Naive thymus-derived CD8-positive, alpha-beta T cell (primary cell): Measurements from ENCODE around the gene SKI. TPM values are rescaled to one million over a fixed set of nuclear protein-coding genes. Genes with fewer than 3 reads are reported as not detected.

Experiments
- ATAC-seq, 2 donors: fragments of 150-1000 bp; cut with Tn5 transposase in 1 of 2; sonication (Bioruptor Pico), chemical (Tn5 transposase) in 1 of 2; 1 replicate in 1 of 2; 2 replicates in 1 of 2; pipeline ENCODE4 v1.10.0; 2021; ENCODE audit warnings: mild to moderate bottlenecking in 2 of 2, moderate library complexity in 2 of 2
- POLR2A ChIA-PET: fragments of 350-600 bp; sonication (Branson Sonifier 250); formaldehyde crosslinking; loops from one replicate; lab custom pipeline; 2021; ENCODE audit warnings: antibody characterized with exemption; lab: Charles Lee
- DNase-seq, 10 donors: peaks; one replicate each; pipeline versions ENCODE4 v3.0.0 to v3.0.0-alpha.2; 2020 to 2022
- H3K27ac Mint-ChIP-seq, 10 donors: one replicate each; pipeline ENCODE4 v1.8.0; 2020 to 2022; ENCODE audit warnings: mild to moderate bottlenecking in 10 of 10, mixed read lengths in 10 of 10, moderate library complexity in 4 of 10, inconsistent platforms in 1 of 10
- H3K27me3 Mint-ChIP-seq, 5 donors: one replicate each; pipeline ENCODE4 v1.8.0; 2021 to 2022; ENCODE audit warnings: mixed read lengths in 5 of 5
- H3K36me3 Mint-ChIP-seq, 3 donors: one replicate each; pipeline ENCODE4 v1.8.0; 2020 to 2022; ENCODE audit warnings: mixed read lengths in 3 of 3, mild to moderate bottlenecking in 2 of 3, inconsistent platforms in 1 of 3
- H3K4me1 Mint-ChIP-seq, 4 donors: one replicate each; pipeline ENCODE4 v1.8.0; 2021 to 2022; ENCODE audit warnings: mixed read lengths in 4 of 4
- H3K4me3 Mint-ChIP-seq, 10 donors: one replicate each; pipeline ENCODE4 v1.8.0; 2020 to 2022; ENCODE audit warnings: mild to moderate bottlenecking in 10 of 10, mixed read lengths in 10 of 10, moderate library complexity in 6 of 10, inconsistent platforms in 1 of 10
- H3K9me3 Mint-ChIP-seq, 9 donors: one replicate each; pipeline ENCODE4 v1.8.0; 2020 to 2022; ENCODE audit warnings: mixed read lengths in 9 of 9, mild to moderate bottlenecking in 3 of 9, inconsistent platforms in 1 of 9, moderate library complexity in 1 of 9
- polyA plus RNA-seq, 3 donors: library from polyadenylated mRNA; unstranded; fragments of 300-500 nt; fragmentation: Illumina TruSeq; gene quantifications; one replicate each; pipeline ENCODE4 v1.2.3, GENCODE V29; 2021
- total RNA-seq, 8 experiments: library from RNA in 2 of 8; stranded (reverse) in 2 of 8; gene quantifications; one replicate each; pipeline ENCODE4 v1.2.3 and lab custom pipeline; 2021 to 2026

SKI gene
- 100 to 1,000 TPM in 1 of 2 experiments, 10 to 100 TPM in 1; 98.3 to 105 TPM for total RNA-seq
- under 1 TPM; 0.30 to 0.80 (median 0.53) TPM for polyA plus RNA-seq
- 24.8 to 113 (median 72.8) reads per million in 6 experiments for total RNA-seq (lab: John Stamatoyannopoulos, UW)

- H3K36me3 Mint-ChIP-seq, result peaks cover 0 to 8% (median 0%) of the 10 kb centered on the region in 3 donors
- H3K9me3 Mint-ChIP-seq, result no peaks in the 10 kb centered on the region
- peak in 1 of 10 donors; percentile 20 for DNase-seq
- H3K4me1 Mint-ChIP-seq, result peaks cover 26 to 44% (median 31%) of the 10 kb centered on the region in 4 donors
- H3K27me3 Mint-ChIP-seq, result no peaks in the 10 kb centered on the region
- H3K27ac Mint-ChIP-seq, result peak within 1 kb of the TSS; percentile 95 to 99 (median 98)
- POLR2A ChIA-PET, result interaction anchor here (0.5 to 20.9 kb wide), 8 partner anchors 10 to 444 kb away, joined by 5 to 388 read pairs (median 58); partner anchors contain the start of genes FAAP20, MORN1 and RER1
- H3K4me3 Mint-ChIP-seq, result peak within 1 kb of the TSS; percentile 95 to 100 (median 96)
- ATAC-seq, result no peak
Observed at GRCh38 chr1:2228157-2228594, at the start of gene SKI. Gene SKI (plus strand): TSS chr1:2228319. CDS start chr1:2228767, 448 bp downstream.

GRCh38 chr1:2178875-2179274, 49.2 kb upstream of the SKI start:
- Mint-ChIP-seq H3K4me1 (peaks cover 0 to 9% (median 6%) of the 10 kb centered on the region in 4 donors), H3K27ac (no peak overlapping the region), H3K36me3 (peaks cover 0 to 16% (median 7%) of the 10 kb centered on the region in 3 donors), H3K27me3 (no peaks in the 10 kb centered on the region), H3K4me3 (no peak overlapping the region), H3K9me3 (no peaks in the 10 kb centered on the region)
- no peak for DNase-seq
- POLR2A ChIA-PET, result no interaction called here
- no peak for ATAC-seq

GRCh38 chr1:2179283-2180013, 48.7 kb upstream of the SKI start:
- Mint-ChIP-seq H3K27ac (no peak overlapping the region), H3K36me3 (peaks cover 0 to 16% (median 7%) of the 10 kb centered on the region in 3 donors), H3K4me3 (no peak overlapping the region), H3K27me3 (no peaks in the 10 kb centered on the region), H3K4me1 (peaks cover 0 to 6% (median 5%) of the 10 kb centered on the region in 4 donors), H3K9me3 (no peaks in the 10 kb centered on the region)
- POLR2A ChIA-PET, result no interaction called here
- no peak for ATAC-seq
- DNase-seq, result no peak

- Mint-ChIP-seq H3K4me1 (peaks cover 0 to 6% (median 4%) of the 10 kb centered on the region in 4 donors), H3K9me3 (no peaks in the 10 kb centered on the region), H3K36me3 (peaks cover 0 to 21% (median 7%) of the 10 kb centered on the region in 3 donors), H3K27ac (peak overlapping the region in 1 of 10 donors; percentile 80), H3K4me3 (no peak overlapping the region), H3K27me3 (no peaks in the 10 kb centered on the region)
- POLR2A ChIA-PET, result no interaction called here
- no peak for ATAC-seq
- no peak for DNase-seq
Observed at GRCh38 chr1:2180297-2181245, 47.5 kb upstream of the SKI start.

GRCh38 chr1:2181271-2181670, 46.8 kb upstream of the SKI start:
- Mint-ChIP-seq H3K4me1 (peaks cover 0 to 6% (median 3%) of the 10 kb centered on the region in 4 donors), H3K27me3 (no peaks in the 10 kb centered on the region), H3K36me3 (peaks cover 0 to 21% (median 3%) of the 10 kb centered on the region in 3 donors), H3K4me3 (no peak overlapping the region), H3K9me3 (no peaks in the 10 kb centered on the region), H3K27ac (no peak overlapping the region)
- POLR2A ChIA-PET, result no interaction called here
- no peak for DNase-seq
- ATAC-seq, result no peak

- Mint-ChIP-seq H3K36me3 (peaks cover 0 to 21% (median 3%) of the 10 kb centered on the region in 3 donors), H3K4me1 (peaks cover 0 to 6% (median 3%) of the 10 kb centered on the region in 4 donors), H3K27me3 (no peaks in the 10 kb centered on the region), H3K9me3 (no peaks in the 10 kb centered on the region), H3K4me3 (no peak overlapping the region), H3K27ac (no peak overlapping the region)
- POLR2A ChIA-PET, result no interaction called here
- no peak for DNase-seq
- no peak for ATAC-seq
Observed at GRCh38 chr1:2181752-2182151, 46.4 kb upstream of the SKI start.

GRCh38 chr1:2182376-2182775, 45.7 kb upstream of the SKI start:
- Mint-ChIP-seq H3K36me3 (peaks cover 0 to 18% (median 3%) of the 10 kb centered on the region in 3 donors), H3K4me1 (peaks cover 0 to 6% (median 2%) of the 10 kb centered on the region in 4 donors), H3K9me3 (no peaks in the 10 kb centered on the region), H3K27ac (no peak overlapping the region), H3K4me3 (no peak overlapping the region), H3K27me3 (no peaks in the 10 kb centered on the region)
- no peak for ATAC-seq
- DNase-seq, result no peak
- POLR2A ChIA-PET, result no interaction called here

GRCh38 chr1:2183937-2184334, 44.2 kb upstream of the SKI start:
- Mint-ChIP-seq H3K9me3 (no peaks in the 10 kb centered on the region), H3K27me3 (no peaks in the 10 kb centered on the region), H3K36me3 (peaks cover 0 to 10% (median 0%) of the 10 kb centered on the region in 3 donors), H3K4me3 (no peak overlapping the region), H3K4me1 (peaks cover 0 to 6% (median 2%) of the 10 kb centered on the region in 4 donors), H3K27ac (no peak overlapping the region)
- no peak for ATAC-seq
- POLR2A ChIA-PET, result no interaction called here
- no peak for DNase-seq

- Mint-ChIP-seq H3K9me3 (no peaks in the 10 kb centered on the region), H3K36me3 (peaks cover 0 to 10% (median 0%) of the 10 kb centered on the region in 3 donors), H3K27me3 (no peaks in the 10 kb centered on the region), H3K27ac (no peak overlapping the region), H3K4me1 (peaks cover 5 to 11% (median 6%) of the 10 kb centered on the region in 4 donors), H3K4me3 (no peak overlapping the region)
- POLR2A ChIA-PET, result no interaction called here
- DNase-seq (no peak), ATAC-seq (no peak)
Observed at GRCh38 chr1:2184531-2184930, 43.6 kb upstream of the SKI start.

GRCh38 chr1:2184934-2185333, 43.2 kb upstream of the SKI start:
- POLR2A ChIA-PET, result no interaction called here
- Mint-ChIP-seq H3K4me3 (no peak overlapping the region), H3K27ac (no peak overlapping the region), H3K4me1 (peaks cover 6 to 11% (median 7%) of the 10 kb centered on the region in 4 donors), H3K9me3 (no peaks in the 10 kb centered on the region), H3K36me3 (peaks cover 0 to 10% (median 0%) of the 10 kb centered on the region in 3 donors), H3K27me3 (no peaks in the 10 kb centered on the region)
- DNase-seq (no peak), ATAC-seq (no peak)

- H3K4me3 Mint-ChIP-seq, result no peak overlapping the region
- POLR2A ChIA-PET, result interaction anchor here (0.9 kb wide), 1 partner anchor 213 kb away, joined by 3 read pairs; no protein-coding TSS in a partner anchor
- ATAC-seq (no peak), DNase-seq (no peak)
- H3K36me3 Mint-ChIP-seq, result peaks cover 0 to 10% (median 0%) of the 10 kb centered on the region in 3 donors
- peak overlapping the region in 2 of 10 donors; percentile 29 to 61 for H3K27ac Mint-ChIP-seq
- no peaks in the 10 kb centered on the region for H3K9me3 Mint-ChIP-seq
- H3K27me3 Mint-ChIP-seq, result no peaks in the 10 kb centered on the region
- H3K4me1 Mint-ChIP-seq, result peaks cover 6 to 17% (median 15%) of the 10 kb centered on the region in 4 donors
Observed at GRCh38 chr1:2185880-2186855, 42.0 kb upstream of the SKI start.
